Measurements from ENCODE around the gene CPXM1. TPM values are rescaled to one million over a fixed set of nuclear protein-coding genes. Genes with fewer than 3 reads are reported as not detected.

The CPXM1 gene
- not detected in 2 replicates for total RNA-seq

DNA sequence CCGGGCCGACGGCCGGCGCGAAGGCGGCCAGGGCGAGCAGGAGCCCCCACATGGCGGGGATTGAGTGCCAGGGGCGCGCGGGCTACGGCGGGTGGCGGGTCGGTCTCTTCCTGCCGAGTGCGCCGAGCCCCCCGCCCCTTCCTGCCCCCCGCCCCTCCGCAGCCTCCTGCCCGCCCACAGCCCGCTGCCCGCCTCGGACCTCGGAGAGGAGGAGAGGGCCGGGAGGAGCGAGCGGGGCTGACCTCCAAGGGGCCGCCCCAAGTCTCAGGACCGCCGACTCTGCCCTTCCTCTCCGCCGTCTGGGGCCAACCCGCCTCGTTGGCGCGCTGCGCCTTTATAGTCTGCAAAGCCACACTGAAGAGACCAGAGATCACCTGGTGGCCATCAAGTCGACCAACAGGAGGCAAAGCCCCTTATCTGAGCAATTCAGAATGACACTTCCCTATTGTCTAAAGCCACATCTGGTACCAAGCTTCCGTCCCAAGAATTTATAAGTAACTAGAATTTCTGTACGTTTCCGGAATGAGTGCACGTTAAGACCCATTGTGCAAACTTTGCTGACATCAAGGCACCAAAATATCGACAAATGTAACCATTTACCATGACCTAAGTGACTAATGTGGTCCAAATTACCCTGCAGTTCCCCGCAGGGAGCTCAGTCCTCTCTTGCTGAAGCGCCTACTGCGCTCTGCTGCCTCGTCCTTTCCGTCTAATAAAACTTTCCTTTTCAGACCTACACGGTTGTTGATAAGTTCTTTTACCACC, at the start of gene CPXM1:
Gene CPXM1 (minus strand): TSS at position 107 of the 765 bp plus-strand sequence. CDS start 55 bp downstream, at position 52.

DNA sequence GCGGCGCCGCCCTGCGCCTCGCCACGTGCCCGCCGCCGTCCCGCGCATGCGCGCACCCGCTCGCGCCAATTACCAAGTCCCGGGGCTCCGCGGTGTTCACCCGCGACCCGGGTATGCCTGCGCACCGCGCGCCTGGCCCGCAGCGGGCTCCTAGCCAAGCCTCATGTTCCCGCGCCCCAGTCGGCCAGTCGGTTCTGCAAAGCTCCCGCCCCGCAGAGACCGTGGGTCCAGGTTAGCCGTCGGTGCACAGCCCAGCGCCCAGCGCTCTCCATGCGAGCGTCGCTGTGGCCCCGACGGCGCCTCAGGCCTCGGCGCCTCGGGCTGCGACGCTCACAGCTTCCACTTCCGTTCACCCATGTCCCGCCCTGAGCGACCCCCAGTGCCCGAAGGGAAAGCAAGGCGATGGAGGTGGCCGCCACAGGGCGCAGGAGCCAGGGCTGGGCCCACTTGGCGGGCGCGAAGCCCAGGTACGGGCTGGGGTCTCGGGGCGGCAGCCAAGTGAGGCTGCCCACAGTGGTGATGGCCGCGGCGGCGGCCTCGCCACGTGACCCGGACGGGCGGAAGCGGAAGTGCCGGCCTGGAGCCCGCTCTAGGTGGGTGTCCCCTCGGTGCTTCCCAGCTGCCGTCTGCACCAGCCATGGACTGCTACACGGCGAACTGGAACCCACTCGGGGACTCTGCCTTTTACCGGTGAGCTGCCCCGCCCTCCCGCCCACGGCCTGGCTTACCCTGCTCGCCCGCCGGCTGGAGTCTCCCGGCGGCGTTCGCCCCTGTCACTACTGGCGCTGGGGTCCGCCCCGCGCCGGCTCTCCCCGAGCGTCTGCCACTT, 39.9 kb upstream of the CPXM1 start, which contains the start of the genes PCED1A and VPS16:
Gene PCED1A (minus strand): TSS at position 518 of the 829 bp plus-strand sequence. CDS start 743 bp downstream, outside the sequence.
Gene VPS16 (plus strand): TSS at position 608 of the 829 bp plus-strand sequence. CDS start 30 bp downstream, at position 638.

DNA sequence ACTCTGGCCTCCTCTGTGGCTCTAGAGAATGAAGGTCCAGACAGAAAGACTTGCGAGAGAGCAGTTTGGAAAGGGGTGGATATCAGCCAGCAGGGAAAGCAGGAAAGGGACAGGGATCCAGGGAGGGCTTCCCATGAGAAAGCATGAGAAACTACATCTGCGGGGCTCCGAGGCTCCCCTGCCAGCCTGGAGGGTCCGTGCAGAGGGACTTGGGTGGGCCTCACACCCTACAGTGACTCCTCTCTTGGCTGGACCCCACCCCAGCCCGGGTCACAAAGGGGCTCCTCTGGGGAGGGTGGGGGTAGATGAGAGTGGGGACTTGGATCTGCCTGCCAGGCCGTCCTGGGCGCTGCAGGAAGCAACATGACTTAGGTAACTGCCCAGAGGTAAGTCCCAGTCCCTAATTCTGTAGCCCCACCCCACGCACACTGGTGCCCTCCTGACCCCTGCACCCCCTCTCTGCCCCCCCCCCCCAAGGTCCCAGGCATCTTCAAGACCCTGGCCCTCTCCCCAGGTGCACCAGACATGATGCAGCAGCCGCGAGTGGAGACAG, 15.7 kb upstream of the CPXM1 start, which contains the start of gene TMEM239:
Gene TMEM239 (plus strand): TSS at position 335 of the 553 bp plus-strand sequence. CDS start 191 bp downstream, at position 526.

DNA sequence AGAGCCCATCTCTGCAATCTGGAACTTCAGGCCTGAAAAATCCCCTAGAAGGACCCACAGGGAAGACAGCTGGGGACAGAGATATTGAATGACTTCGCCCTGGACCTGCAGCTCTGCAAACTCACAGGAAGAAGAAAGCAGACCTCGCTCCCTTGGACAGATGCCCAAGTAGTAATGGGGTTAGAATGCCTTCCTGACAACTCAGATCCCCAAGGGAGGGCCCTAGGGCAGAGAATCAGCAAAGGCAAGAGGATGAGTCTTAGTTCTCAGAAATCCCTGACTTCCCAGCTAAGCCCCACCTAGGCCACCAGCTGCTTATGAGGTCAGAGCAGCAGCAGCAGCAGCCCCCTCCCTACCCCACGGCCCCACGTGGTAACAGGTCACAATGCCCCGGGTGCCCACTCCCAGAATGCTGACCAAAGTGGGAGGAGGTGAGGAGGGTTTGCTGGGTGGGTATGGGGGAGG, 14.2 kb upstream of the CPXM1 start, which contains the start of gene C20orf141:
Gene C20orf141 (plus strand): TSS at position 401 of the 465 bp plus-strand sequence. CDS start 198 bp downstream, outside the sequence.

Other genes with a start within 250 kb of the CPXM1 start
- 86.1 and 222 TPM in 2 replicates for gene NOP56, start 148.0 kb downstream of the CPXM1 start, total RNA-seq
- gene IDH3B, start 136.4 kb downstream of the CPXM1 start, total RNA-seq, result 98.9 and 142 TPM in 2 replicates
- 0.15 and 0.39 TPM in 2 replicates for gene EBF4, start 107.8 kb downstream of the CPXM1 start, total RNA-seq
- not detected in 2 replicates for gene C20orf141, start 14.4 kb upstream of the CPXM1 start, total RNA-seq
- not detected in 2 replicates for gene TMEM239, start 15.7 kb upstream of the CPXM1 start, total RNA-seq
- 12.2 and 14.3 TPM in 2 replicates for gene PCED1A, start 40.0 kb upstream of the CPXM1 start, total RNA-seq
- 26.0 and 28.3 TPM in 2 replicates for gene VPS16, start 40.1 kb upstream of the CPXM1 start, total RNA-seq
- 33.2 and 35.5 TPM in 2 replicates for gene PTPRA, start 72.9 kb upstream of the CPXM1 start, total RNA-seq
- 1.3 TPM in 1 of 2 replicates, not detected in the other for gene GNRH2, start 243.0 kb upstream of the CPXM1 start, total RNA-seq
- gene MRPS26, start 245.4 kb upstream of the CPXM1 start, total RNA-seq, result 87.9 and 128 TPM in 2 replicates